ENCODE measurements around the gene IL32. TPM values are rescaled to one million over a fixed set of nuclear protein-coding genes. Genes with fewer than 3 reads are reported as not detected.

IL32 gene
- total and polyA plus RNA-seq, 9 of the 15 experiments (the other 6 are each of a cell fraction or from before 2014, with no cell fraction given): 0.21 to 2.2 (median 0.37) TPM; not detected in 3

DNA sequence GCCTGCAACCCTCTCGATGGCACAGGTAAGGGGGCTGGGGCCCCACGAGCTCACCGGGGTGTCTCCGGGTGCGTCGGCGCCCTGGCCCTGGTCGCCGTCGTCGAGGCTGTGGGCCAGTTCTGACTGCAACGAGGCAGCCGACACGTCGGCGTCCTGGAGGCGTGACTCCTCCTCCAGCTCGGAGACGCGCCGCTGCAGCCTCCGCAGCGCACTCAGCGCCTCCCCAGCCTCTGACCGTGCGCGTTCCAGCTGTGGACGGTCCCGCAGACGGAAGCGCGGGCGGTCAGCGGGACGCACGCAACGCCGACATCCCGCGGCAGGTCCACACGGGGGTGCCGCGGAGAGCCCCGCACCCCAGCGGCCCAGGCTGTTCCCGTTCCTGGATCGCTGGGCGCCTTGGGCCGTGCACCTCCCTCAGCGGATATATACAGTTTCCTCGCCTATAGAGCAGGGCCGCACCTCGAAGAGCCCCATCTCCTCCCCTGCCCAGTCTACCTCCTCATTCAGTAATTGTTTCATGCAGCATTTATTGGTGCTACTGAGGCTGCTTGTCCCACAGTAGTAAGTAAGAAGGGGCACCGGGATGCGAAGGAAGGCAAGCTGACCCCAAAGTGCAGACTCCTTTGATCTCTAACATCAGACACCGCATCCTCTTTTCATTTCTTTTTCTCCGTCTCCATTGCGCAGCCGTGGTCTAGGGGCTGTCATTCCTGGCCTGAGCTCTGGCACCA, 35.8 kb upstream of the IL32 start (continued):
- TF ChIP-seq, protein P1, sequence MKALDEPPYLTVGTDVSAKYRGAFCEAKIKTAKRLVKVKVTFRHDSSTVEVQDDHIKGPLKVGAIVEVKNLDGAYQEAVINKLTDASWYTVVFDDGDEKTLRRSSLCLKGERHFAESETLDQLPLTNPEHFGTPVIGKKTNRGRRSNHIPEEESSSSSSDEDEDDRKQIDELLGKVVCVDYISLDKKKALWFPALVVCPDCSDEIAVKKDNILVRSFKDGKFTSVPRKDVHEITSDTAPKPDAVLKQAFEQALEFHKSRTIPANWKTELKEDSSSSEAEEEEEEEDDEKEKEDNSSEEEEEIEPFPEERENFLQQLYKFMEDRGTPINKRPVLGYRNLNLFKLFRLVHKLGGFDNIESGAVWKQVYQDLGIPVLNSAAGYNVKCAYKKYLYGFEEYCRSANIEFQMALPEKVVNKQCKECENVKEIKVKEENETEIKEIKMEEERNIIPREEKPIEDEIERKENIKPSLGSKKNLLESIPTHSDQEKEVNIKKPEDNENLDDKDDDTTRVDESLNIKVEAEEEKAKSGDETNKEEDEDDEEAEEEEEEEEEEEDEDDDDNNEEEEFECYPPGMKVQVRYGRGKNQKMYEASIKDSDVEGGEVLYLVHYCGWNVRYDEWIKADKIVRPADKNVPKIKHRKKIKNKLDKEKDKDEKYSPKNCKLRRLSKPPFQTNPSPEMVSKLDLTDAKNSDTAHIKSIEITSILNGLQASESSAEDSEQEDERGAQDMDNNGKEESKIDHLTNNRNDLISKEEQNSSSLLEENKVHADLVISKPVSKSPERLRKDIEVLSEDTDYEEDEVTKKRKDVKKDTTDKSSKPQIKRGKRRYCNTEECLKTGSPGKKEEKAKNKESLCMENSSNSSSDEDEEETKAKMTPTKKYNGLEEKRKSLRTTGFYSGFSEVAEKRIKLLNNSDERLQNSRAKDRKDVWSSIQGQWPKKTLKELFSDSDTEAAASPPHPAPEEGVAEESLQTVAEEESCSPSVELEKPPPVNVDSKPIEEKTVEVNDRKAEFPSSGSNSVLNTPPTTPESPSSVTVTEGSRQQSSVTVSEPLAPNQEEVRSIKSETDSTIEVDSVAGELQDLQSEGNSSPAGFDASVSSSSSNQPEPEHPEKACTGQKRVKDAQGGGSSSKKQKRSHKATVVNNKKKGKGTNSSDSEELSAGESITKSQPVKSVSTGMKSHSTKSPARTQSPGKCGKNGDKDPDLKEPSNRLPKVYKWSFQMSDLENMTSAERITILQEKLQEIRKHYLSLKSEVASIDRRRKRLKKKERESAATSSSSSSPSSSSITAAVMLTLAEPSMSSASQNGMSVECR (CRISPR knock-in tag; IDR thresholded peaks at IDR 0.05): no peak
- TF ChIP-seq ZBTB1 (CRISPR knock-in tag; IDR thresholded peaks at IDR 0.05; ENCODE audit: borderline replicate concordance, low read depth) (peak; percentile 79; the same call in 1 of the 2 replicates), SIX5 (IDR thresholded peaks at IDR 0.05; ENCODE audit: borderline replicate concordance in 1 of 2, insufficient read depth in 1 of 2, low read depth in 1 of 2, low read length in 2 of 2) (no peak), PHB2 (IDR thresholded peaks at IDR 0.05; ENCODE audit: low read depth) (no peak), ZNF174 (CRISPR knock-in tag; IDR thresholded peaks at IDR 0.05) (no peak), ZNF316 (IDR thresholded peaks at IDR 0.05) (no peak), ESRRB (CRISPR knock-in tag; IDR thresholded peaks at IDR 0.05; ENCODE audit: borderline replicate concordance) (no peak), YBX1 (IDR thresholded peaks at IDR 0.05) (no peak), EP300 (IDR thresholded peaks at IDR 0.05; ENCODE audit: low read length) (no peak), SREBF1 (IDR thresholded peaks at IDR 0.05; ENCODE audit: borderline replicate concordance, low read depth, low read length) (no peak), NCOA4 (IDR thresholded peaks at IDR 0.05; ENCODE audit: partially characterized antibody) (no peak), ZNF217 (CRISPR knock-in tag; IDR thresholded peaks at IDR 0.05) (no peak), BHLHE40 (IDR thresholded peaks at IDR 0.05; ENCODE audit: low read length) (peak; percentile 50)
- TF ChIP-seq, protein P2, sequence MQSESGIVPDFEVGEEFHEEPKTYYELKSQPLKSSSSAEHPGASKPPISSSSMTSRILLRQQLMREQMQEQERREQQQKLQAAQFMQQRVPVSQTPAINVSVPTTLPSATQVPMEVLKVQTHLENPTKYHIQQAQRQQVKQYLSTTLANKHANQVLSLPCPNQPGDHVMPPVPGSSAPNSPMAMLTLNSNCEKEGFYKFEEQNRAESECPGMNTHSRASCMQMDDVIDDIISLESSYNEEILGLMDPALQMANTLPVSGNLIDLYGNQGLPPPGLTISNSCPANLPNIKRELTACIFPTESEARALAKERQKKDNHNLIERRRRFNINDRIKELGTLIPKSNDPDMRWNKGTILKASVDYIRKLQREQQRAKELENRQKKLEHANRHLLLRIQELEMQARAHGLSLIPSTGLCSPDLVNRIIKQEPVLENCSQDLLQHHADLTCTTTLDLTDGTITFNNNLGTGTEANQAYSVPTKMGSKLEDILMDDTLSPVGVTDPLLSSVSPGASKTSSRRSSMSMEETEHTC (IDR thresholded peaks at IDR 0.05): no peak
- TF ChIP-seq, protein P3, sequence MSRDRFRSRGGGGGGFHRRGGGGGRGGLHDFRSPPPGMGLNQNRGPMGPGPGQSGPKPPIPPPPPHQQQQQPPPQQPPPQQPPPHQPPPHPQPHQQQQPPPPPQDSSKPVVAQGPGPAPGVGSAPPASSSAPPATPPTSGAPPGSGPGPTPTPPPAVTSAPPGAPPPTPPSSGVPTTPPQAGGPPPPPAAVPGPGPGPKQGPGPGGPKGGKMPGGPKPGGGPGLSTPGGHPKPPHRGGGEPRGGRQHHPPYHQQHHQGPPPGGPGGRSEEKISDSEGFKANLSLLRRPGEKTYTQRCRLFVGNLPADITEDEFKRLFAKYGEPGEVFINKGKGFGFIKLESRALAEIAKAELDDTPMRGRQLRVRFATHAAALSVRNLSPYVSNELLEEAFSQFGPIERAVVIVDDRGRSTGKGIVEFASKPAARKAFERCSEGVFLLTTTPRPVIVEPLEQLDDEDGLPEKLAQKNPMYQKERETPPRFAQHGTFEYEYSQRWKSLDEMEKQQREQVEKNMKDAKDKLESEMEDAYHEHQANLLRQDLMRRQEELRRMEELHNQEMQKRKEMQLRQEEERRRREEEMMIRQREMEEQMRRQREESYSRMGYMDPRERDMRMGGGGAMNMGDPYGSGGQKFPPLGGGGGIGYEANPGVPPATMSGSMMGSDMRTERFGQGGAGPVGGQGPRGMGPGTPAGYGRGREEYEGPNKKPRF (IDR thresholded peaks at IDR 0.05; ENCODE audit: low read depth, low read length): no peak
- TF ChIP-seq, protein P4, sequence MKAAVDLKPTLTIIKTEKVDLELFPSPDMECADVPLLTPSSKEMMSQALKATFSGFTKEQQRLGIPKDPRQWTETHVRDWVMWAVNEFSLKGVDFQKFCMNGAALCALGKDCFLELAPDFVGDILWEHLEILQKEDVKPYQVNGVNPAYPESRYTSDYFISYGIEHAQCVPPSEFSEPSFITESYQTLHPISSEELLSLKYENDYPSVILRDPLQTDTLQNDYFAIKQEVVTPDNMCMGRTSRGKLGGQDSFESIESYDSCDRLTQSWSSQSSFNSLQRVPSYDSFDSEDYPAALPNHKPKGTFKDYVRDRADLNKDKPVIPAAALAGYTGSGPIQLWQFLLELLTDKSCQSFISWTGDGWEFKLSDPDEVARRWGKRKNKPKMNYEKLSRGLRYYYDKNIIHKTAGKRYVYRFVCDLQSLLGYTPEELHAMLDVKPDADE (conservative IDR thresholded peaks at IDR 0.05; ENCODE audit: control insufficient read depth, low read depth, low read length): no peak
